GM19023 (cell line): Measurements from ENCODE around the gene GAREM2.

Source experiments
- ATAC-seq: cut with Tn5 transposase; IDR thresholded peaks from one replicate; pipeline ENCODE4 v1.9.1; 2021; ENCODE audit warnings: mild to moderate bottlenecking, moderate library complexity; ENCODE audit not compliant: unreplicated experiment

Gene GAREM2

DNA sequence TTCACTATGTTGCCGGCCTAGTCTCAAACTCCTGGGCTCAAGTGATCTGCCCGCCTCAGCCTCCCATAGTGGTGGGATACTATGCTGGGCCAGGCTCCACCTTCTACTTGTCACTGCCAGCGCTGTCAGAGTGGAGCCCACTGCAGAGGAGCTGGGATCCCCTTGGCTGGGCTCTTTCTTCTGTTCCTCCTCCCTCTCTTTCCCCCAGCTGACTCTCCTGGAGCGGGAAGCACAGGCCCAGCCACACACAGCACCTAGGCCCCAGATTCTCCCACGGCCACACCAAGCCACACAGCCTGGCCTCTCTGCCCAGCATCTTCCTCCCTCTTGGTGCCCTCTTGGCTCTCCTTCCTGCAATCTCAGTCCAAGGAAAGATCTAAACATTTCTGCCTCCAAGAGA is 3.7 kb upstream of the GAREM2 start:
- ATAC-seq, result no peak

DNA sequence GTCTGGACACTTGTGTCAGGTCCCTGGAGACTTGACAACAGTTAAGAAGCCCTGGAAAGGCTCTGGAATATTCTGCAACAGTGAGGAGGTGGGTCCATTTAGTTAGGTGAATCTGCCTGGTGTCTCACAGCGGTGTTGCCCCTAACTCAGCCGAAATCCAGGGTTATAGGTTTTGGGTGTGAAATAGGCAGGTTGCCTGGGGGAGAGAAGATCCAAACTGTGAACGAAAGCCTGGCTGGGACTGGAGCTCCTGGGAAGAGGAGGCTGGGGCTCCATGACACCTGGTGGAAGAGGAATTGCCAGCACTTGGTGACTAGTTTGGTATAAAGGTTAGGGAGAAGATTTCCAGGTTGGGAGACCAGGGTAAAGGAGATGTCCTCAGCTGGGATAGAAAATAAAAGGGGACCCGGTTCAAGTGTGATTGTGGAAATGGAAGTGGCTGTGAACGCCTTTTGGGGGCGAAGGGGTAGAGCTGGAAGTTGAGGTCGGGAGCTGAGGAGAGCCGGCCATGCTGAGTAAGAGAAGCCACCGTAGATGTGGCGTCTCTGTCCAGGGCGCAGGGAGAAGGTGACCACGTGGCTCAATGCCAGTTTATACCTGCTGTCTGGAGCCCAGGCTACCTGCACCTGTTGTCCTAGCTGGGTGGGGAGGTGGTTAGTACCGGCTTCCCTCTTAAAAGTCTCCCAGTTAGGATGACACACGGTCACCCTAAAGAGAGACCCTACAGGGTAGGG is 3.0 kb upstream of the GAREM2 start:
- no peak for ATAC-seq

DNA sequence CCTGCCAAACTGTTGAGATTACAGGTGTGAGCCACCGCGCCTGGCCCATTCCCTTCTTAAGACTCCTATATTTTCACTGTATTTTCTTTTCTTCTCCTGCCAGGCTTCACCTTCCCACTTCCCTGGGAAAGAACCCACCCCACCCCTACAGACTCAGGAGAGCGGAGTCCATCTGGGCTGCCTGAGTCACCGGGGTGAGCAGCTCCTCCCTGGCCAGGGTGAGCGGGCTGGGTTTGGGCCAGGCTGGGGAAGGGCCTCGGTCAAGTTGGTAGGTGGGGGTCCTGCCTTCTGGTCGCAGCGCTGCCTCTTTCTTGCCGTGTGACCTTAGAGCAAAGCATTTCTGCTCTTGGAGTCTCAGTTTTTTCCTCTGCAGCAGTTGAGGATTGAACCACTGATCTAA is 2.1 kb upstream of the GAREM2 start:
- no peak for ATAC-seq

DNA sequence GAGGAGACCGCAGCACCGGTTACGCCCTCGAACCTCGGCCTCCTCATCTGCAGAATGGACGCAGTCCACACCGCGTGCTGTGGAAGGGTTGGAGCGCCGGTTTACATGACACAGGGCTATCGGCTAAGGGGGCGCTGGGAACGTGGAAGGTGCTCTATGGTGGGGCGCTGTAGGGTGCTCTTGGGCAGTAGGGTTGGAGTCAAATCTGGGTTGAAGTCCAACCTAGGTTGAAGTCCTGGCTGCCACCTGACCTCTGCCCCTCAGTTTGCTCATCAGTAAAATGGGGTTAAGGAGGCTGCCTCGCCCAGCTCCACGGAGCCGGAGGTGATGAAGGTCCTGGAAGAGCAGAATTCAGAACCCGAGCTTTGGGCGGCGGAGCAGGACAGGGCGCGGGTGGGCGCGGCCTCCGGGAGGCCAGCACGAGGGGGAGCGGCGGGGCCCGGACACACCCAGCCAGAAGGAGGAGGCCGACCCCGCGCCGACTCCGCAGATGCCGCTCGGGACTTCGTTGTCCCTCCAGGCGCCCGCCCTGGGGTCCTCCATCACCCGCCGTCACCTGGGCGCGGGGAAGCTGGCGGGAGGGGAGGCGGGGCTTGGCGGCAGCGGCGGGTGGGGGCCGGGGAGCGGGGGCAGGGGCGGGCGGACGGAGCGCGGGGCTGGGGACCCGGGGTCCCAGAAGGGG is 558 bp upstream of the GAREM2 start:
- ATAC-seq, result no peak

DNA sequence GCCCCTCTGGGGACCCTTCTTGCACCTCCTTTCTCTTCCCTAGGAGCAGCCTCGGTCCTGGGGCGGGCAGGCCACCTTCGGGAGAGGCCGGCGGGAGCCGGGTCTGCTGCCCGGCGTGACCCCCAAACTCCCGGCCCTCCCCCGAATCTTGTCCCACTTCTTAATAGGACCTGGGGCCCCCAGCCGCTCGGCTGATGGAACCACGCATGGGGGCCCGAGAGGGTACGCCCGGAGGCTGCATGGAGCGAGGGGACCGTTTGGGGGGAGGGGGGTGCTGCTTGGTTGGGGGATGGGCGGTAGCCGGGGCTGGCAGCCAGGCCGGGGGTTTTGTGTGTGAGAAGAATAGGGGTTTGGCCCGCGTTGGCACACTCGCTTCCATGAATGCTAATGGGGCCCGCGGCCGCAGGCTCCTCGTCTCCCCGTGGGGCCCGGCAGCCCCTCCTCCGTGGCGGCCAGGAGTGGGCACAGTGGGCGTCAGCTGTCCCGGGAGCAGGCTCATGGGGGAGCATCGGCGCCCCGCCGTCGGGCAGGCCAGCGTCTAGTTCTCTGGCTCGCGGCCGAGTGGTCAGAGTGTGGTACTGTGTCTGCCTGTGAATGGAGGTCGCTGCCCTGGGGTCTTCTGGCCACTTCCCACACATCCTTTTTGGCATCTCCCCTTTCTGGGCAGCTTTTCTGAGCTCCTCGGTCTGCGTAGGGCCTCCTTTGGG is 1.0 kb downstream of the GAREM2 start:
- no peak for ATAC-seq

DNA sequence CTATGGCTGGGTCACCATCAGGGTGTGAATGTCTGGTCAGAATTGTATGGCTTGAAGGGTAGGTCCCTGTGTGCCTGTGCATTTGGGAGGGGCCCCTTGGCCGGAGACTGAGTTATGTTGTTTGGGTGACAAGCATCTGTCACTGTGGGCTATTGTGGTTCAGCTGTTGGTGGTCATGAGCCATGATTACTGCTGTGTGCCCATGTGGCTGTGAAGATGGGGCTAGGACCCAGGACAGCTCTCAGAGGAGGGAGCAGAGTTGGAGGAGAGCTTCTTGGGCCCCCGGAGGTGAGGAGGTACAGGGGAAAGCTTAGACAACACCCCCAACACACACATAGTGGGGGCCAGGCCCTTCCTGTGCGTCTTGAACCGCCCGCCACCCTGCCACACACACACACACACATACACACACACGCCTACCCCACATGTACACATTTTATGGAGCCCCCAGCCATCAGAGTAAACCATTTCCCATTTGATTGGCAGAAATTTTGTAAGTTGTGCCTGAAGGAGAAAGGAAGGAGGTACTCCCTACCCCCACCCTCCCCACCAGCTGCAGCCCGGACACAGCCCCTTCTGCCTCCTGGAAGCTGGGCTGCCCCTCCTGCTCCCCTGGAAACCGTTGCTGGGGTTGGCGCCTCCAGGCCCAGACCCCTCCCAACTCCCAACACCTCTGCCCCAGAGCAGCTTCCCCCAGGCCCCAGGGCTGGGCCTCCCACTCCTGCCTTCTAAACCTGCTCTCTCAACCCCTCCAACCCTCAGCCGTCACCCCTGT is 2.0 kb downstream of the GAREM2 start:
- ATAC-seq, result no peak

DNA sequence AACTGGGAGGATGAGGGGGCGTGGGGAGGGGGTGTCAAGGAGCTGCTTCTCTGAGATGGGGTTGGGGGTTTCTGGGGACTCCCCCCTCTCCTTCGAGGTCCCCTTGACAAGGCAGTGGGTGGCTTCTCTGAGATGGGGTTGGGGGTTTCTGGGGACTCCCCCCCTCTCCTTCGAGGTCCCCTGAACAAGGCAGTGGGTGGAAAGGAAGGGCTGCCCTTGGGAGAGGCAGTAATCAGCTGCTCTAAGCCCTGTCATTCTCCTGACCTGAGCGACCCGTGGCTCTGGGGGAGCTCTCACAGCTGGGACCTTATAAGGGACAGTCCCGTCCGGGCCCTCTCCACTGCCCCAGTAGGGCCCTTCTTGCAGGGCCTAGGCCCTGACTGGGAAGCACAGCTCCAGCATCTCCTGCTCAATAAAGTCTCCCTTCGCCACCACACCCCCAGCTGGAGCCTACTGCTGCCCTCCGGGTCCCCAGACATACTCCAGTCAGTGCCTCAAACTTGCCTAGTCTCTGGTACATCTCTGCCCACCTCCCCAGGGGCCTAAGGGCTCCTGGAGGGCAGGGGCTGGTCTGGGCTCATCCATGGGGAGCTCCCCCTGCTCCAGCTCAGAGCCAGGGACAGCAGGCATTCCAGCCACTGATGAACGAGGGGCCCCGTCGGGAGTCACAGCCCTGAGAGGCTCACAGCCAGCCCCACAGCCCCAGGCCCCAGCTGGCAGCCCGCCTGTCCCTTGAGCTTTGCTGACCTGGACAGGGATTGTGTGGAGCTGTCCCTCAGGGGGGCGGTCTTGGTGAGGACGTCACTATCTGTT is 2.8 kb downstream of the GAREM2 start:
- ATAC-seq, result no peak

DNA sequence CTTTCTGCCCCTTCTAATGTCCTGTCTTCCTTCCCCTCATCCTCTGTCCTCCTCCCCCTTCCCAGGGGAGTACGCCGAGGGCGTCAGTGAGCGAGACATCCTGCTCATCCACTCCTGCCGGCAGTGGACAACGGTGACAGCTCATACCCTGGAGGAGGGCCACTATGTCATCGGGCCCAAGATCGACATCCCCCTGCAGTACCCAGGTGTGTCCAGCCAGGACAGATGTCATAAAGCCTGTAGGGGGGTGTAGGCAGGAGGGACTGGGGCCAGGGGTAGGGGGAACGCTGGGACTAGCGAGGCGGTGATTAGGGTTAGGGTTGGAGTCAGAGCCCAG is 3.4 kb downstream of the GAREM2 start:
- ATAC-seq, result no peak

DNA sequence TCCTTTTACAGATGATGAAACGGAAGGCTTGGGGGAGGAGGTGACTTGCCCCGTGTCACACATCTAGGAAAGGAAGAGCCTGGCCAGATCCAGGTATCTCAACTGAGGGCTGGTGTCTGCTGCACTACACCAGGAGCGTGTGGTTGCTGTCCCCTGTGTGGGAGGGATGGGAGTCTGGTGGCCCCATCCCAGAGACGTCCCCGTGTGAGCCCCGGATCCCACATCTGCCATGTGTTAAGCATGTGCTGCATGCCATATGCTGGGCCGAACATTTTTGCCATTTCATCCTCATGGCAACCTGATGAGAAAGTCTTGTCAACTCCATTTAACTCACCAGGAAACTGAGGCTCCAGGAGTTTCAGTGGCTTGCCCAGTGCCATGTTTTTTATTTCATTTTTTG is 4.2 kb downstream of the GAREM2 start:
- no peak for ATAC-seq

DNA sequence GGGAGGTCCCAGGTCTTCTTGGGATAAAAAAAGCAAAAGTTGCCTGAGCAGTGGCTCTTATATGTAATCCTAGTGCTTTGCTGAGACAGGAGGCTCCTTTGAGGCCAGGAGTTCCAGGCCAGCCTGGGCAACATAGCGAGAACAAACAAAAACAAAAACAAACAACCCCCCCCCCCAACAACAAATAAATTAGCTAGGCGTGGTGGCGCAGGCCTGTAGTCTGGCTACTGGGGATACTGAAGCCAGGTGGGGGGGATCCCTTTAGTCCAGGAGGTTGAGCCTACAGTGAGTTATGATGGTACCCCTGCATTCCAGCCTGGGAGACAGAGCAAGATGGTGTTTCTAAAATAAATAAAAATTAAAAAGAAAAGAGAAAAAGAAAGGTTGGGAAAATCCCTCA is 5.4 kb downstream of the GAREM2 start:
- ATAC-seq, result no peak

DNA sequence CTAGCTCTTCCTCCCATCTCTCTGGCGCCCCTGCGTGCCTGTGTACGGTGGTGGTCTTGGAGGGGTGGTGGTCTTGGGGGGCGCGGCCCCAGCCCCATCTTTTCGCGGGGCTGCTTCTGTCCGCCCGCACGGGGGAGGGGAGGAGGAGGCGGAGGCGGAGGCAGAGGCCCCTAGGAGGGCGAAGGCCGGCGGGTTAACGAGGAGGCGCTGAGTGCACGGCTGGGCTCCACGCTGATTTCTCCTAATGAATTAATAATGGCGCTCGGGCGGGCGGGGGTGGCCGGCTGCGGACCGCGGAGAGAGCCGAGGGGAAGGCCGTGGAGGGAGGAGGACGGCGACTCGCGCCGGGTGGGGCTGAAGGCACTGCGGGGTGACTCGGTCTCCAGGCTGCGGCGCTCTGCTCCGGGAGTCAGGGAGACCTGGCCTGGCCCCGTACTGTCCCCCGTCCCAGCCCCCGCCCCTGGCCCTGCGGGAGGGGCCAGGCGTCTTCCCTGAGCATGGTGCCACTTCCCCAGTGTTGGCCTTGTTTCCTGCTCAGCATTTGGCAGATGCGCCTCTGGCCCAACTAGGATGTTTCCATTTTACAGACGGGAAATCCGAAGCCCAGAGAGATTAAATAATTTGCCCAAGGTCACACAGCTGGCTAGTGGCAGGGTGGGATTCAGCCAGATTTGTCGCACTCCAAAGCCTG is 6.0 kb downstream of the GAREM2 start:
- ATAC-seq, result no peak

DNA sequence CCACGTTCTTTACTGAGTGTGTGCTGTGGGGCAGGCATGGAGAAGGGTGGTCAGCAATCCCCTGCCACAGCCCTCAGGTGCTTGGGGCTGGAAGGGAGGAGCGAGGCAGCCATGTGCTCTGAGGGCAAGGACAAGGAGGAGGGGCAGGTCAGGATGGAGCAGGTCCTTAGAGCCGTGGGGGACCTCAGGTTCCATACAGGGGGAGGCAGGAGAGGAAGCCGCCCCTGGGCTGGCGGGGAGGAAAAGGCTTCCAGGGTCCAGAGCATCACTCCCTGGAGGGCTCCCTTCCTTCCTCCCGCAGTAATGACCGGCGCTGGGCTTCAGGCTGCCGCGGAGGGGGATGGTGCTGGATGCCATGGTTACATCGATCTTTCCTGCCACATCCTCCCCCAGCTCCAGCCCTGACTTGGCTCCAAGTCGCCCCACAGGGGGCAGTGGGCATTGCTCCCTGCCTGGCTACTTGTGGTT is 6.6 kb downstream of the GAREM2 start:
- ATAC-seq, result no peak

DNA sequence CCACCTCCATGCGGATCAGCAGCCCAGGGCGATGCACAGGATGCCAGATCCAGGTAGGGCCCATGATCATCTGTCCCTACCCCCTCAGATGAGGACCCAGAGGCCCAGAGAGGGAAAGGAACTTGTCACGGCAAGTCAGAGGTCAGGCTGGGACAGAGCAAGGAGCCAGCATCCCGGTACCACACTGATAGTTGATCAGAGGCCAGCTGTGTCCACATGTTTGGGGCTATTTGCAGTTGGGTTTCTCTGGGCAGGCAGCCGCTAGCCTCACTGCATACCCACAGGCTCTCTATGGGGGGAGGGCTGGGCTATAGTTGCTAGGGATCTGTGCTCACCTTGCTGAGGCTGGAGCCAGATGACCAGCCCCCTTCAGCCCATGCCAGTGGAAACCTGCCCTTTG is 9.6 kb downstream of the GAREM2 start:
- no peak for ATAC-seq

DNA sequence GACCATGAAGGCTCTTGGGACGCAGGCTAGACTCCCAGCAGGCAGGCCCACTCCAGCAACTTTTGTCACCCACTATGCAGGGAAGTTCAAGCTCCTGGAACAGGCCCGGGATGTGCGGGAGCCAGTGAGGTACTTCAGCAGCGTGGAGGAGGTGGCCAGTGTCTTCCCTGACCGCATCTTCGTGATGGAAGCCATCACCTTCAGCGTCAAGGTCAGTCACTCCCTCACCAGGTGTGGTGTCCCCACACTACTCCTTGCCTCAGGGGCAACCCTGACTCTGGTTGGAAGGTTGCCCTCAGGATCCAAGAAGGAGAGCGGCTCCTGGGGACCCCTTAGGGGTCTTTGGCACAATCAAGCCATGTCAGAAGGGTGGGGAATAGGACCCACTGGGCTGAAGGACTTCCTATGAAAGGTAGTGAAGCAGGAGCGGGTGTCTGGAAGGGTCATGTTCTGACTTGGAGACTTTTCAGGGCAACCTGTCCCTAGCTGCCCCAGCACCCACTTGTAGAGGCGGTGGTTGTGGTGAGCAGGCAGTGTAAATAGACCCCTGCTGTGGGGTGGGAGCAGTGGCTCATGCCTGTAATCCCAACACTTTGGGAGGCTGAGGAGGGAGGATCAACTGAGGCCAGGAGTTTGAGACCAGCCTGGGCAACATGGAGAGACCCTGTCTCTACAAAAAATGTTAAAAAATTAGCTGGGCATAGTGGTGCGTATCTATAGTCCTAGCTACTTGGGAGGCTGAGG is 10.2 kb downstream of the GAREM2 start:
- no peak for ATAC-seq

DNA sequence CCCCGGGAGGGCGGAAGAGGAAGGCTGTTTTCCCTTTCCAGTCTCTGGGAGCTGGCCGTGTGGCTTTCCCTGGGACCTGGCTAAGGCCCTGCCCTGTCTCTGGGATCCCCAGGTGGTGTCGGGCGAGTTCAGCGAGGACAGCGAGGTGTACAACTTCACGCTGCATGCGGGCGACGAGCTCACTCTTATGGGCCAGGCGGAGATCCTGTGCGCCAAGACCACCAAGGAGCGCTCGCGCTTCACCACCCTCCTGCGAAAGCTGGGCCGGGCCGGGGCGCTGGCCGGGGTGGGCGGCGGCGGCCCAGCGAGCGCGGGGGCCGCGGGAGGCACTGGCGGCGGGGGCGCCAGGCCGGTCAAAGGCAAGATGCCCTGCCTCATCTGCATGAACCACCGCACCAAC is 11.2 kb downstream of the GAREM2 start:
- ATAC-seq, result no peak

DNA sequence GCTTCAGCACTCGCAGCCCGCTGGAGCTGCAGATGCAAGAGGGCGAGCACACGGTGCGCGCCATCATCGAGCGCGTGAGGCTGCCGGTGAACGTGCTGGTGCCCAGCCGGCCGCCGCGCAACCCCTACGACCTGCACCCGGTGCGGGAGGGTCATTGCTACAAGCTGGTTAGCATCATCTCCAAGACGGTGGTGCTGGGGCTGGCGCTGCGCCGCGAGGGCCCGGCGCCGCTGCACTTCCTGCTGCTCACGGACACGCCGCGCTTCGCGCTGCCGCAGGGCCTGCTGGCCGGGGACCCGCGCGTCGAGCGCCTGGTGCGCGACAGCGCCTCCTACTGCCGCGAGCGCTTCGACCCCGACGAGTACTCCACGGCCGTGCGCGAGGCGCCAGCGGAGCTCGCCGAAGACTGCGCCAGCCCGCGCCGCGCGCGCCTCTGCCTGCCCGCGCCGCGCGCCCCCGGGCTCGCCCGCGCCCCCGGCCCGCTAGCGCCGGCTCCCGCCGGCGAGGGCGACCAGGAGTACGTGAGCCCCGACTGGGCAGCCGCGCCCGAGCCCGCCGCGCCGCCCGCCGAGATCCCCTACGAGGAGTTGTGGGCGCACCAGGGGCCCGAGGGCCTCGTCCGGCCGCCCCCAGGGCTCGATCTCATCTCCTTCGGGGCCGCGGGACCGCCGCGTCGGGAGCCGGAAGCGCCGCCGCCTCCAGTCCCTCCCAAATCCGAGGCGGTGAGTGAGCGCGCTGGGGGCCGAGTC is 11.8 kb downstream of the GAREM2 start:
- peak; percentile 75 for ATAC-seq

DNA sequence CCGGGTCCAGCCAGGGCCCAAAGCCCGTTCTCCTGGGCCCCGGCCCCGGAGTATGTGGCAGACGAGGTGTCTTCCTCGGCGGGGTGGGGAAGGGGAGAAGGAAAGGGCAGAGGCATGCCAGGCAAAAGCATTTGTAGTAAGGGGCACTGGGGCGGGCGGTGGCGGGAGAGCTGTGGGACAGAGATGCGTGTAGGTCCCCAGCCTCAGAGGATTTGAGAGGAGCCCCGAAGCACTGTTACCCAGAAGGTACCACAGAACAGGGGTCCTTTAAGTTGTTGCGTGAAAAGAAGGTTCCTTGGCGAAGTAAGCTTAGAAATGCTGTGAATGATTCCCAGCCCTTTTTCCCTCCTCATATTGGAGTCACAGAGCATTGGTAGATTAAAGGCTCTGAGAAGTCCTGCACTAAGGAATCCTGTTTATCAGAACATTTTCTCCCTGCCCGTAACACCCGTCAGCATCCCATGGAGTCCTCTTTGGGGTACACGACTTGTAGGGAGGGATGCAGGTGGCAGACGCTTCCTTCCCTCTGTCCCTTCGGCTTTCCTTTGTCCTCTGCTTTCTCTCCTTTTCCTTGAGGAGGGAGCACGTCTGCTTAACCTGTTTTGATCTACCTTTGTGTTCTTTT is 12.5 kb downstream of the GAREM2 start:
- no peak for ATAC-seq
